Measurements from ENCODE around the gene DNAH3. TPM values are rescaled to one million over a fixed set of nuclear protein-coding genes. Genes with fewer than 3 reads are reported as not detected.

Gene DNAH3
- total RNA-seq, 1 donor from 2014 or later = 0.19 TPM

GRCh38 chr16:21078563-21078962, 72.1 kb downstream of the DNAH3 start:
- Mint-ChIP-seq H3K4me3 (ENCODE audit: low read depth) (no peak overlapping the region), H3K9me3 (ENCODE audit: low read depth) (no peaks in the 10 kb centered on the region), H3K36me3 (ENCODE audit: insufficient read depth) (no peaks in the 10 kb centered on the region), H3K4me1 (ENCODE audit: low read depth) (no peaks in the 10 kb centered on the region), H3K27me3 (no peaks in the 10 kb centered on the region), H3K27ac (no peak overlapping the region)
- no peak for TF ChIP-seq CTCF (IDR thresholded peaks at IDR 0.05; ENCODE audit: unreplicated experiment)
- no peak for DNase-seq (ENCODE audit: low spot score, unreplicated experiment)

- DNase-seq (ENCODE audit: low spot score, unreplicated experiment) = no peak
- no peaks in the 10 kb centered on the region for H3K27me3 Mint-ChIP-seq
- no peak overlapping the region for H3K27ac Mint-ChIP-seq
- TF ChIP-seq CTCF (IDR thresholded peaks at IDR 0.05; ENCODE audit: unreplicated experiment) = no peak
- H3K4me1 Mint-ChIP-seq (ENCODE audit: low read depth) = no peaks in the 10 kb centered on the region
- H3K36me3 Mint-ChIP-seq (ENCODE audit: insufficient read depth) = no peaks in the 10 kb centered on the region
- H3K4me3 Mint-ChIP-seq (ENCODE audit: low read depth) = no peak overlapping the region
- H3K9me3 Mint-ChIP-seq (ENCODE audit: low read depth) = no peaks in the 10 kb centered on the region
Observed at GRCh38 chr16:21076186-21076883, 74.3 kb downstream of the DNAH3 start.

GRCh38 chr16:21075252-21075651, 75.4 kb downstream of the DNAH3 start:
- no peak for DNase-seq (ENCODE audit: low spot score, unreplicated experiment)
- Mint-ChIP-seq H3K27ac (no peak overlapping the region), H3K27me3 (no peaks in the 10 kb centered on the region), H3K4me3 (ENCODE audit: low read depth) (no peak overlapping the region), H3K36me3 (ENCODE audit: insufficient read depth) (no peaks in the 10 kb centered on the region), H3K4me1 (ENCODE audit: low read depth) (no peaks in the 10 kb centered on the region), H3K9me3 (ENCODE audit: low read depth) (no peaks in the 10 kb centered on the region)
- TF ChIP-seq CTCF (IDR thresholded peaks at IDR 0.05; ENCODE audit: unreplicated experiment) = no peak

GRCh38 chr16:21072976-21073375, 77.7 kb downstream of the DNAH3 start:
- DNase-seq (ENCODE audit: low spot score, unreplicated experiment) = no peak
- TF ChIP-seq CTCF (IDR thresholded peaks at IDR 0.05; ENCODE audit: unreplicated experiment) = no peak
- no peaks in the 10 kb centered on the region for H3K4me1 Mint-ChIP-seq (ENCODE audit: low read depth)
- no peaks in the 10 kb centered on the region for H3K36me3 Mint-ChIP-seq (ENCODE audit: insufficient read depth)
- H3K27ac Mint-ChIP-seq = no peak overlapping the region
- H3K9me3 Mint-ChIP-seq (ENCODE audit: low read depth) = no peaks in the 10 kb centered on the region
- H3K4me3 Mint-ChIP-seq (ENCODE audit: low read depth) = no peak overlapping the region
- no peaks in the 10 kb centered on the region for H3K27me3 Mint-ChIP-seq

- H3K27me3 Mint-ChIP-seq = no peaks in the 10 kb centered on the region
- no peak overlapping the region for H3K27ac Mint-ChIP-seq
- H3K4me3 Mint-ChIP-seq (ENCODE audit: low read depth) = no peak overlapping the region
- no peaks in the 10 kb centered on the region for H3K36me3 Mint-ChIP-seq (ENCODE audit: insufficient read depth)
- DNase-seq (ENCODE audit: low spot score, unreplicated experiment) = no peak
- no peaks in the 10 kb centered on the region for H3K4me1 Mint-ChIP-seq (ENCODE audit: low read depth)
- TF ChIP-seq CTCF (IDR thresholded peaks at IDR 0.05; ENCODE audit: unreplicated experiment) = no peak
- H3K9me3 Mint-ChIP-seq (ENCODE audit: low read depth) = no peaks in the 10 kb centered on the region
Observed at GRCh38 chr16:21071741-21072140, 78.9 kb downstream of the DNAH3 start.

Measured in progenitor cell of endocrine pancreas (in vitro differentiated cells).